HG02884 (cell line): ENCODE measurements around the gene PRICKLE3.

Source experiments
- ATAC-seq: cut with Tn5 transposase; IDR thresholded peaks from one replicate; pipeline ENCODE4 v1.9.1; 2021; ENCODE audit warnings: mild to moderate bottlenecking, moderate library complexity; ENCODE audit not compliant: unreplicated experiment

PRICKLE3 gene

DNA sequence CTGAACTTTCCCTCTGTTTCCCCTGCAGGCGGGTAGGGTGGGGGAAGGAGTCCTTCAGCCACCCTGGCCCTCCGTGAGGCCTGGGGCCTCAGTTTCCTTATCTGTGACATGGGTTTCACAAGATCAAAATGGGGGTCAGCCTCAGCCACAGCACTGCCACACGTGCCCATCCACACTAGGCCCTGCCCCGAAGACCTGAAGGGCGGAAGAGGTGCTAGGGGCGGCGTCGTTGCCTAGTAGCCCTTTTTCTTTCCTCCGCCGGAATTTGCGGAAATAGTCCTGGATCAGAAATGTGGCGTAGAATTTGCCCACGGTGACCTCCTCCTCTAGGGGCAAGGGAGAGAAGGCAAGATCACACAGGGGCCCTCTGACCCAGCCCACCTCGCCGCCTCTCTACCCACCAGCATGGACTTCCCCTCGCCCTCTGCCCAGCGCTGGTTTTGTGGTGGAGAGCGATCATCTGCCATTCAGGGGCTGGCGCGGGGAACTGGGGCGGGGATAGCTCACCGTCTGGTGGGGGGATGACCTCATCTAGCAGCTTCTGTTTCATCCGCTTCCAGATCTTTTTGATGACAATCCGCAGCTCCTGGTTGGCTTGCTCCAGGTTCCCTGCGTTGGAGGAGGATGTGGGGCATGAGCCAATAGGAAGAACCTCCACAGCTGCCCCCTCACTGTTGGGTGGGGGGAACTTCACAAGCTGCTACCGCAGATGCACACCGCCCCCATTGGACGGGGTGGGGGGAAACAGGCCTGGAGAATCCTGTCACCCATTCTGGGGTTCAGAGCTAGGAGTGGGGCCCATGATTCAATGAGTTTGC is 23.5 kb upstream of the PRICKLE3 start:
- no peak for ATAC-seq

DNA sequence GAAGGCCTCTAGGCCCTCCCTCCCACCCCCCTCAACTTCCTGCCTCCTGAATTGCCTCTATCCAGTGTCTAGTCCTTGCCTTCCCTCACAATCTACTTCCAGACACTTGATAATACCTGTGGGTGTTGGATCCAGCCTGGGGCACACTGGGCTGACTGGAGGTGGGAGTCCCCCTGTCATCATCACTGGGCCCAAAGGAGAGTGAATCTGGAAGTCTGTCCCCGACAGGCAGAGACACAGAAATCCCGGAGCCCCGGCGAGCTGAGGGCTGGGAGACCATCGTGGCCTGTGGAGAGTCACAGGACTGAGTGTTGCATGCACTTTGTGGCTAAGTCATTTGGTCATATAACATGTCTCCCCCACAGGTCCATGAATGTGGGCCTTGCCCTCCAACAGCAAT is 22.2 kb upstream of the PRICKLE3 start:
- ATAC-seq = no peak

- ATAC-seq = no peak
These were observed 20.4 kb upstream of the PRICKLE3 start for GRCh38 chrX:49206543-49206942.

DNA sequence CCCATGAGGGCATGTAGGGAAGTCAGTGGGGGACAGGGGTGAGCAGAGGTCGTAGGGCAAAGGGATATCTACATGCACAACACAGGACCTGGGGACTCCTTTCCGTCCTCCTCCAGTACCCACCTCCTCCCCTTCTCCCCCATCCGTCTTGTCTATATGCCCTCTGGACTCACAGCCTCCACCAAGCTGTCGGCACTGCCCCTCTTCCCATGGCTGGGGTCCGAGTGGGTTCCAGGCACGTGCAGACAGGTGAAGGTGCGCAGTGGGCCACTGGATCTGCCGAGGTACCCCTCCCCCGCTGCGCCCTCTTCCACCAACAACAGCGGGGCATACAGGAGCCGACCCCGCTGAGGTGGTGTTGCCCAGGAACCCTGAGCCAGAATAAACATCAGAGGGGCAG is 19.3 kb upstream of the PRICKLE3 start:
- ATAC-seq = no peak

DNA sequence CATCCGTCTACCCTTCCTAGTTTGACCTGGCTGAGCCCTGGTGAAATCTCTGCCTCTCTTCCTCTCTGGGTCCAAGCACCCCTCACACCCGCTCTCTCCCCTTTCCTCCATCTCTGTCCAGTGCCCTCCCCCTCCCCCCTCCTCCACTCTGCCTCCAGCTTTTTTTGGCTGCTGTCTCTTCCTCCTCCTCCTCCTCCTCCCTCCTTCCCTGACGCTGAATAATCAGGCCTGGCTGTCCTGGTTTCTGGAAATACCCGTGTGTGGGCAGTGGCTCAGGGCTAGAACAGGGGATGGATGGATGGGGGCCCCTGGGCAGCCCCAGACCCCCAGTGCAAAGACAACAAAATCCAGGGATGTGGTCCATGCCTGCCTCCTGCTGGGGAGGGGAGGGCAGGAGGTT is 18.5 kb upstream of the PRICKLE3 start:
- no peak for ATAC-seq

DNA sequence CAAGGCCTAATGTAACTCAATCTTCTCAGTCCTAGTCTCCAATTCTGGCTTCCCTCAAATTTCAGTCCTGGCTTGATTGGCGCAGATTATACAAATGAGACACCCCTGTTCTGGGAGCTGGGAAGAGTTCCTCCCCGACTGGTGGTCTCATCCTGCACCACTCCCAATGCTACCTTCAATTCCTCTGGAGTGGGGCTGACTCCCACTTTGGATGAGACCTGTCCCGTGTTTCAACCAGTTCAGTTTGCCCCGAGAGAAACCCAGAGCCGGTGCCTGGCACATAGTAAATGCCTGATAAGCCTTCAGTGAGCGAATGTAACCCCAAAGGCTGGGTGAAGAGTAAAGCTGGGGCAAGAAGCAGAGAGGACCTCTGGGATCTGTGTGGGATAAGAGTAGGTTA is 17.8 kb upstream of the PRICKLE3 start:
- ATAC-seq = no peak

GRCh38 chrX:49203536-49203935 is 17.4 kb upstream of the PRICKLE3 start:
- ATAC-seq = no peak

GRCh38 chrX:49202022-49202421 is 15.8 kb upstream of the PRICKLE3 start:
- ATAC-seq = no peak

DNA sequence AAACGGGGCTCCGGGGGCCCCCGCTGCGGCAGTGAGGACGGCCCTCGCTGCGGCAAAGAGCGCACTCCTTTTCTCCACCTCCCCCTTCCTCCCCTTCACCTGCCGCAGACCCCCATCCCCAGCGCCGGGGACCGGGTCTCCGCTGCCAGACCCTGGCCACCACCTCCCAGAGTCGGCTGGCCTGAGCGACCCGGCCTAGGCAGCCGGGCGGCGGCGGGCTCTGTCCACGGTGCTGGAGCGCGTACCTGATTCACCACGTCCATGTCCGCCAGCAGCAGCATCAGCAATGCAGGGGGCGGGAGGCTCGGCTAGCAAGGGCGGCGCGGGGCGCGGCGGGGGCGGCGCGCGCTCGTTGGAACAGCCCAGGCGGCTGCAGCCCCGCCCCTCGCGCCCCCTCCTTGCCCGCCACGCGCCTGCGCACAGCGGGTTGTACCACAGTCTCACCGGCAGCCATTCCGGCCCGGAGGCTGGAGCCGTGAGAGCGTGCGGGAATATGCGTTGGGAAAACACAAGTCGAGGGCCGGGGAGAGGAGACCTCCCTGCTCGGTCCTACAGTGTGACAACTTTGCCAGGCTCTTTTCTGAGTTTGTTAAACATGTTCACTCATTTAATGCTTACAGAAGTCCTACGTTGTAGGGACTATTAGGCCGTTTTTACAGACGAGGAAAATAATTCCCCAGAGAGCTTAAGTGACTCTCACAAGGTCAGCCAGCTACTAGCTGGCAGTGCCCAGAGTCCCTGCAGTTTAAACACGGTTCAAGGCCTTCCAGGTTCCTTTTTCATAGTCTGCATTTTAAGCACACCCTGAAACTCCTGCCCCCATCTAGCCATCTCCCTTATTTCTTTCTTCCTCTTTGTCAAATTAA is 14.0 kb upstream of the PRICKLE3 start, which contains the start of gene SYP:
TSS of gene SYP (minus strand) at position 288 of the 866 bp plus-strand sequence. CDS start at position 281, 7 bp downstream.
- peak; percentile 88 for ATAC-seq

GRCh38 chrX:49199315-49199595 is 13.1 kb upstream of the PRICKLE3 start:
- ATAC-seq = no peak

DNA sequence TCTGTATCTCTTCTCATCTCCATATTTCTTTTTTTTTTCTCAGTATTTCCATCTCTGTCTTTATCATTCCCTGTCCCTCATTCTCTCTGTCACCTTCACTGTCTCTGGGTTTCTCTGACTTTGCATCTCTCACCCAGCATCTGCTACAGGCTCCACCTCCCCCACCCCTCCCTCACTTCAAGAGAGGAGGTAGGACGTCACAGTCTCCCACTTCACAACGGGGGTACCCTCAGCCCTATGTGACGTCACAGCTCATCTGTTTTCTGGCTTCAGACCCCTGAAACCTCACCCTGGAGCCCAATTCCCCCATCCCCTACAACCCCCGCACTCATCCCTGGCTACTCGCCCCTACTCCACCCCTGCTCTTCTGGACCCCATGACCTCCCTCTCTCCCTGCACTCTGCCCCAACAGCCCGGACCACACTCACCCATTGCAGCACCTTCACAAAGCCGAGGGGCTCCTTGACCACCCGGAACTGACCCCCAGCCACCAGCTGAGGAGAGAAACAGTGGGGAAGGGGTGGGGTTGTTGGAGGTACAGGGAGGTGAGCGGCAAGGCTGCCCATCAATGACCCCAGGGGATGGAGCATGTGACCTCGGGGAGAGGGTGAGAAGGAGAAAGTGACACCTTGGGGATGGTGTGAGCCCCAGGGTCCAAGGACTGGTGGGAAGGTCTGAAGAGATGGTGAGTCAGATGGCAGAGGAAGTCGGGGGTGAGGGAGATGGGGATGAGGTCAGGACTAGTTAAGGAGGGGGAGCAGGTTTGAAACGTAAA is 12.6 kb upstream of the PRICKLE3 start:
- ATAC-seq = no peak

DNA sequence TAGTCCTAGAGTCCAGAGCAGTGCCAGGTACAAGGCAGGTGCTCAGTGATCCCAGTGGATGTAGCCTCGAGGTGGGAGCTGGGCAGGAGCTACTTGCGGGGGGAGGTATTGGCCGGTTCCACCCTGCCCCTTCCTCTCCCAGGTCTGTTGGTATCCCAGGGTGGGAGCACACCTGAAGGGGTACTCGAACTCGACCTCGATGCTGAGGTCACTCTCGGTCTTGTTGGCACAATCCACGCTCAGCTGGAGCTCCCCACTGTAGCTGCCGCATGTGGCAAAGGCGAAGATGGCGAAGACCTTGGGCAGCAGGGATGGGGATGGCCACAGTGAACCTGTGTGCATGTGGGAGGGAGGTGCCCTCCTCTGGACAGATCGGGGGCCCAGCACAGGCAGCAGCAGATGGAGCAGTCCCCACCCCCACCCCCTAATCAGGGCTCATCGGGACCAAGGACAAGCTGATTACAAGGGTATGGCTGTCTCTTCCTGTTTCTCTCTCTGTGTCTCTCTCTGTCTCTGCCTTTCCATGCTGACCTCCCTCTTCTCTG is 11.4 kb upstream of the PRICKLE3 start:
- no peak for ATAC-seq

- ATAC-seq = no peak
These were observed 7.4 kb upstream of the PRICKLE3 start for GRCh38 chrX:49193542-49193964.

- no peak for ATAC-seq
These were observed 6.7 kb upstream of the PRICKLE3 start for GRCh38 chrX:49192722-49193328.

GRCh38 chrX:49191574-49192011 is 5.4 kb upstream of the PRICKLE3 start:
- peak; percentile 4 for ATAC-seq

DNA sequence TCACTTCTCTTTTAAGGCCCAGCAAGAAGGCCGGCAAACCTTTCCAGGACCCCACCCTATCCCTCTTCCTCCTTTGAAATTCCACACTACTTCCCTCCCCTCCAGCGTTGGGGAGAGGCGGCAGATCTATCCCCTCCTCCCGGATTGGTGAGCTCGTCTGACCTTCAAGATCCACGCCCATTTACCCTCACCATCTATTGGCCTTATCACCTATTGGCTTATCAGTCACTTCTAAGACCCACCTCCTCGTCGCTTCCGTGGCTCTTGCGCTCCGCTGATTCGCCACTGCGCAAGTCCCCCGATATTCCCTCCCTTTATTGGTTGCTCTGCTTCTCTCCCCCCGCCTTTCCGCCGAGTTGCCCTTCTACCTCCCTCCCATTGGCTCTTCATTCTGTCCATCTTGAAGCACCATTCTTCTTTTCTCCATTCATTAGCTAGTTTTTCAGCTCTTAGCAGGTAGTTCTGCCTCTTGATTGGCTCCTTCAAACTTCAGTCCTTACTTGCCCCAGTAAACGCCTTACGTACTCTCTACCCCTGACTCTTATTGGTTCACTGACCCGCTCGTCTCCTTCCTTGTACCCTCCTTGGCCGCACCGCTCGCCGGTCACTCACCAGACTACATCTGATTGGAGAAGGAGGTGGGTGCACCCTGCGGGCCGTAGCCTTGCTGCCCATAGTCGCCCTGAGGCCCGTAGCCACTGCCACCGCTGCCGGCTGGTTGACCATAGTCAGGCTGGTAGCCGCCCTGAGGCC is 4.8 kb upstream of the PRICKLE3 start:
- peak; percentile 90 for ATAC-seq

DNA sequence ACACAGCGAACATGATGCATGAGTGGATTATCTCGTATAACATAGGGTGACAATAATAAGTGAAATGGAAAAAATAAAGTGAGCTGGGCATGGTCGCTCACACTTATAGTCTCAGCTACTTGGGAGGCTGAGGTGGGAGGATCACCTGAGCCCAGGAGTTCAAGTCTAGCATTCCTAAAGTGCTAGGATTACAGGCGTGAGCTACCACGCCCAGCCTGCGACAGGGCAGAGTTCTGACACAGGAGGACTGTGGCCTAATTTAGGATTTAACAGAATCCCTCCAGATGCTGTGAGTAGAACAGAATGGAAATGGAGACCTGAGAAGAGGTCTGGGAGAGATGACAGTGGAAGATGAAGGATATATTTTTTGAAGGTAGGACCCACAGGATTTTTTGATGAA is 3.4 kb upstream of the PRICKLE3 start:
- no peak for ATAC-seq

DNA sequence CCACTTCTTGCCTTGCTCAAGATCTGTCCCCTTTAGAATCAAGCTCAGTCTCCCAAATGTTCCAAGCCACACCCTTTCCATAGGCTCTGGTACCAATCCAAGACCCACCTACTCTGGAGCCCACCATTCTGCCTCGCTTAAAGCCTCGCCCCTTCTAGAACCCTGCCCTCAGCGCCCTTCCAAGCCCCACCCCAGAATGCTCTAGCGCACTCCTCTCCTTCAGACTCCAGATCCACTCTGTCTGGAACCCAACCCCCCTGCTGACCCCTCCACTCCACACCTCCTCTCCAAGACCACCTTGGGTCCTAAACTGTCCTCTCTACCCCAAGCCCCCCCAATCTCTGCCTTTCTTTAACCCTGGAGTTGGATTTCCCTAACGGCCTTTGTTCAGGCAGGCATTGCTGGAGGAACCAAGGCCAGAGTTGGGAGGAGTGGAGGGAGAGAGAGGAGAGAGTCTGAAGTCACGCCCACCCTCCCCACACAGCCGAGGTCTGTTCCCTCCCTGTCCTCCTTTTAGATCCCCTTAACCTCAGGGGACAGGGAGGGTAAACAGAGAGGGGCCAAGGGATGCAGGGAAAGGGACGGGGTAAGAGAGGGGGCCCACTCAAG is 2.4 kb upstream of the PRICKLE3 start:
- ATAC-seq = no peak

DNA sequence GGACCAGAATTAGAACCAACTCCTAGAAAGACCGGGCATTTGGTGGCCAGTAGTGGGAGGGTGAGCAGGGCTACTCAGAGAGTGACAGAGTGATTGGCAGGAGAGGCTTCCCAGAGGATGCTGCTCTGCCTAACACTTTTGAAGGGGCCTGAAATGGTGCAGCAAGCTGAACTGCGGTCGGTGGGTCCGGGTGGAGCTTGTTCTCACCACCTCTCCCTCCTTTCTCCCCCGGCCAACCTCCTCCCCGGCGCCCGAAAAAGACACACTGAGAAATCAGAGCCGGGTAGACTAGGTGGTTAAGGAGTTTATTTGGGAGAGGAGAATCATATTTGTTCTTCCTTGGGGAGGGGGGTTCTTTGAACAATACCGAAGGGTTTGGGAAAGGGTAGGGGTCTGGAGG is 1.4 kb upstream of the PRICKLE3 start:
- no peak for ATAC-seq

GRCh38 chrX:49187028-49187394 is 838 bp upstream of the PRICKLE3 start:
- no peak for ATAC-seq
